GM12878 (cell line): ENCODE results near the gene FKBP7. TPM values are rescaled to one million over a fixed set of nuclear protein-coding genes. Genes with fewer than 3 reads are reported as not detected.

Experiments
- CHD1 ChIP-seq: IDR thresholded peaks from 2 replicates; pipeline ENCODE4 v1.6.1; 2012; ENCODE audit warnings: low read depth, low read length, improper control_type of control experiment
- CHD4 ChIP-seq: fragments of 200-600 bp; sonication (generic); IDR thresholded peaks from 2 replicates; pipeline ENCODE4 v1.6.1; 2016; ENCODE audit warnings: mild to moderate bottlenecking
- IKZF1 ChIP-seq: fragments of 450-650 bp; conservative IDR thresholded peaks from 2 replicates; pipeline ENCODE4 v1.6.1; 2017; ENCODE audit warnings: antibody characterized with exemption, mild to moderate bottlenecking
- MLLT1 ChIP-seq: fragments of 450-650 bp; IDR thresholded peaks from 2 replicates; pipeline ENCODE4 v1.6.1; 2016; ENCODE audit warnings: mild to moderate bottlenecking
- MTA2 ChIP-seq: fragments of 450-650 bp; IDR thresholded peaks from 2 replicates; pipeline ENCODE4 v1.6.1; 2016; ENCODE audit warnings: low read depth, mild to moderate bottlenecking, moderate library complexity
- NKRF ChIP-seq: fragments of 450-650 bp; conservative IDR thresholded peaks from 2 replicates; pipeline ENCODE4 v1.6.1; 2017; ENCODE audit warnings: mild to moderate bottlenecking, moderate library complexity
- RAD21 ChIP-seq: IDR thresholded peaks from 2 replicates; pipeline ENCODE4 v1.6.1; 2011; ENCODE audit warnings: mild to moderate bottlenecking, low read depth, low read length, moderate library complexity; ENCODE audit not compliant: insufficient read depth
- RCOR1 ChIP-seq: conservative IDR thresholded peaks from 2 replicates; pipeline ENCODE4 v1.6.1; 2012; ENCODE audit warnings: low read depth, low read length, improper control_type of control experiment
- RFX5 ChIP-seq: IDR thresholded peaks from 2 replicates; pipeline ENCODE4 v1.6.1; 2011; ENCODE audit warnings: low read depth, low read length, improper control_type of control experiment
- SKIL ChIP-seq: fragments of 450-650 bp; IDR thresholded peaks from 2 replicates; pipeline ENCODE4 v1.6.1; 2017; ENCODE audit warnings: mild to moderate bottlenecking, low read depth, inconsistent platforms; ENCODE audit not compliant: poor library complexity, severe bottlenecking
- SMAD1 ChIP-seq: fragments of 450-650 bp; IDR thresholded peaks from 2 replicates; pipeline ENCODE4 v1.6.1; 2018; ENCODE audit warnings: mild to moderate bottlenecking, low read depth; ENCODE audit not compliant: partially characterized antibody
- STAT1 ChIP-seq: fragments of 450-650 bp; conservative IDR thresholded peaks from 2 replicates; pipeline ENCODE4 v1.6.1; 2014; ENCODE audit warnings: antibody characterized with exemption, mild to moderate bottlenecking
- polyA plus RNA-seq, 11 experiments: library from polyadenylated mRNA; depleted of rRNA in 4 of 11; unstranded in 6 of 11; stranded (reverse) in 5 of 11; fragments of >200 nt; fragmentation: Nextera tagmentation in 4 of 11; fragmentation: Illumina TruSeq in 1 of 11; extraction: Ambion mirVana in 4 of 11; extraction: Trizol in 1 of 11; gene quantifications; 1 replicate in 1 of 11; 2 replicates in 10 of 11; pipeline versions ENCODE4 v1.2.1 to v1.2.3, GENCODE V29; 2011 to 2016; ENCODE audit warnings: inconsistent platforms in 2 of 11, missing spikeins in 2 of 11, low read depth in 1 of 11
- total RNA-seq, 4 experiments: library from RNA; depleted of rRNA in 3 of 4; stranded (reverse); fragments of >200 nt in 3 of 4; fragmentation: Illumina TruSeq in 1 of 4; extraction: Trizol in 1 of 4; gene quantifications; 2 replicates each; pipeline versions ENCODE4 v1.2.1 to v1.2.3, GENCODE V29; 2013 to 2021

The FKBP7 gene
- total and polyA plus RNA-seq, 10 of the 15 experiments (the other 5 are each of a cell fraction or from before 2014, with no cell fraction given), result 5.6 to 16.7 (median 12.5) TPM

DNA sequence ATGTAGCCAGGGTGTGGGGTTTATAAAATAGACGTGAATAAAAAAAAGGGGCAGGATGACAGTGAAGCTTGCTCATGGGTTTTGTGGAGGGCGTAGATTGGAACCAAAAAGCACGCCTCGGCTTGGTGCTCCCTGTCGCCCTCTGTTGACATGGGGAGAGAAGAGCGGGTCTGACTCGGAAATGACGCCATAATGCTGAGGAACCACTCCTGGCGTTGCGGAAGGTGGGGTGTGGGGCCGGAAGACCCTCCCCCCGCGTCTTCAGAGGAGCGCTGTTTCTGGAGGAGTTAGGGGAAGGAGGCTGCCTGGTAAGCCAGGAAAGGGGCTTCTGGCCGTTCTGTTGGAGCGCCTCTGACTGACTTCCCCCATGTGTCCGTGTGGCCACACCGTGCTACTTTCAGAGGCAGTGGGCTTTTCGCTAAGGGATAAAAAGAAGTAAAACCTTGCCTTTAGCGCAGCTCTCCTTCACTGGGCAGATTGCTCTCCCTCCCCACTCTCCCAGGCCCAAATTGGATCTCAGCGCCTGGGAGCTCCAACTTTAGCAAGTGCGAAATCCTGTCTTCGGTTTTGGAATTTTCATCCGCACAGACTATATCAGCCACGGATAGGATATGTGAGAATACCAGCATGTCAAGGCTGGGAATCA, 44.7 kb upstream of the FKBP7 start (continued):
- no peak for TF ChIP-seq SKIL
- no peak for TF ChIP-seq RFX5
- peak; percentile 45; the same call in 1 of the 2 replicates for TF ChIP-seq MTA2
- TF ChIP-seq CHD4, result no peak
- TF ChIP-seq NKRF, result 0 out of 2 replicates have a peak, but pooled peaks have one; percentile 52
- TF ChIP-seq IKZF1, result peak; percentile 41; the same call in 1 of the 2 replicates
- TF ChIP-seq CHD1, result no peak
- TF ChIP-seq RAD21, result peak; percentile 43
- 0 out of 2 replicates have a peak, but pooled peaks have one; percentile 38 for TF ChIP-seq RCOR1
- TF ChIP-seq STAT1, result peak; percentile 85; the same call in 1 of the 2 replicates
- peak; percentile 59 for TF ChIP-seq SMAD1
- TF ChIP-seq MLLT1, result peak; percentile 75
